ENCODE results near the gene CPEB4. TPM values are rescaled to one million over a fixed set of nuclear protein-coding genes. Genes with fewer than 3 reads are reported as not detected.
A peak's percentile ranks its signal among the peaks of the same experiment; 100 is the strongest.

CPEB4 gene
- 36.6 TPM for total RNA-seq

DNA sequence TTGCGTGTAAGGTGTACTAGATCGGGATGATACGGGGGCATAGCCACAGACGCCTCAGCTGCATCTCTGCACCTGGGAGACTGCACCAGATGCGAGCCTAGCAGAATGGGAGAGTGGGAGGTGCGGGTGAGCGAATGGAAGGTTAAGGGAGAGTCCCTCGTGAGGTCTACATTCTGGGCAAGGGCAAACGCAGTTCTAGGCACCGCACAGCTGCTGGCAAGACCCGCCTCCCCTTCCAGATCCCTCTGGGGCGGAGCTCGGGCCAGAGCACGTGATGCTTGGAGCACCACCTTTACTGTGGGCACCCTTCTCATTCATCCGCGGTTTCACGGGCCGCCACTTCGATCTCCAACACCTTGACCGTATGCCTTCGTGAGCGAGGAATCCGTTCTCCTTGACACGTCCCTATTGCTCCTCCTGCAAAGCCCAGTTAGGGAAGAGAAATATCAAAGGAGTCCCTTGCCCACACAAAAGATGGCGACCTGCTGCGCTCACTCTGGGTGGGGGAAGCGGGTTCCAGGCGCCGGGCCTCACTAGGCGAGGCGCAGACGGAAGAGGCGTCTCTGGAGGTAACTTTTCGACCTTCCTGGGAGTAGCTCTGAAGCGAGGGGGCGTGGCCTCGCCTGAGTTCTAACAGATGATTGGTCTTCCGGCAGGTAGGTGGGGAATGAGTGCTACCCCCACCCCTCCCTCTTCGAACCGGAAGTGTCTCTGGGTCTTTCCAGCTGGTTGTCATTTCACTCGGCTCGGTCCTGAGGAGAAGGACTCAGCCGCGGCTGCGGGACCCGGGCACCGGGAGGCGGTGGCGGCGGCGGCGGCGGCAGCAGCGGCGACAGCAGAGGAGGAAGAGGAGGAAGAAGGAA, at the start of gene CPEB4:
TSS of gene CPEB4 (plus strand) at position 740 of the 863 bp plus-strand sequence. CDS start 1,385 bp downstream, outside the sequence.
- peak; percentile 99 for DNase-seq

- DNase-seq, result no peak
These were observed 48.9 kb upstream of the CPEB4 start for GRCh38 chr5:173839117-173839713.

DNA sequence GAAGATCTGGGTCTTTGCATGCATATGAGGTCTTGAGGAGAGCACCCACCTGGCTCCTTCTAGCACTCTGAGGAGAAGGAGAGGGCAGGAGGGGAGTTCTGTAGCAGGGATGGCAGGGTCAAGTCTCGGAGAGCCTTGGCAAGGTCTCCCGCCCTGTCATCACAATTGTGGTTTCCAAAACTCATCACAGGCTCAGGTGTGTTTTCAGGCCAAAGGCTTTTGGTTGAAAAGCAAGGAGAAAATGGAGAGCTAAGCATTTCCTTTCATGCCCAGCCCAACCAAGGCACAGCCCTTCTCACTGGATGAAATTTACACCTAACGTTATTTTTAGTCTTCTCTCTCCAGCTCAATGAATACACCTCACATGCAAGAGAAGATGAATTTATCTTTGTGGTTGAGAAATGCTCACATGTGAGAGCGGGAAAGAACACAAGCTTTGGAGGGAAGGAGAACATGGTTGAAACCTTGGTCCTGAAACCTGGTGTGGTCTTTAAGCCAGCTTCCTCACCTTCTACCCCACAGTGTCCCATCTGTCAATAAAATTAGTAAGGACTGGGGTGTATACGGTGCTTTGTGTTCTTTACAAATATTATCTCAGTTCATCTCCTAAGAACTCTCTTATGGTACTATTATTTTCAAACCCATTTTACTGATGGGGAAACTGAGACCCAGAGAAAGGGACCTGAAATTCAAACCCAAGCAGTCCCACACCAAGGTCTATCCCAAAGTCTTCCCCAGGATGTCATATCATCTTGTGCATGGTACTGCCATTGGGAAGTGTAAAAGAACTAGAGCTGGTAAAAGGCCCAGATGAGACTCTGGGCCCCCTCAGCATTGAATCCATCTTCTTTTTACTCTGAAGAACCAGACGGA, 47.8 kb upstream of the CPEB4 start:
- no peak for DNase-seq

- no peak for DNase-seq
These were observed 46.4 kb upstream of the CPEB4 start for GRCh38 chr5:173841710-173842109.

DNA sequence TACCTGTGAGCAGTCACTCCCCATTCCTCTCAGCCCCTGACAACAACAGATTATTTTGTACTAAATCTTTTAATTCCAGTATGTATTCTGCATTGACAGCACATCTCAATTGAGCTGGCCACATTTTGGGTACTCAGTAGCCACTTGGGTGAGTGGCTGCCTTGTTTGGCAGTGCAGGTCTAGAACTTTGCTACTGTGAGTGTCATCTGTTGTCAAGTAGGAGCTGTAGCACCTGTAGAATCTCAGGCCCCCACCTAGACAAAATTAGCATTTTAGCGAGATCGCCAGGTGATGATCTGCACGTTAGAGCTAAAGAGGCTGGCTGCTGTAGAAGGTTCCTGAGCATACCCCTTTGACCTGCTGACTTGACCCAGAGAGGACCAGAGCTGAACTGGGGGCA, 44.4 kb upstream of the CPEB4 start:
- DNase-seq, result no peak

DNA sequence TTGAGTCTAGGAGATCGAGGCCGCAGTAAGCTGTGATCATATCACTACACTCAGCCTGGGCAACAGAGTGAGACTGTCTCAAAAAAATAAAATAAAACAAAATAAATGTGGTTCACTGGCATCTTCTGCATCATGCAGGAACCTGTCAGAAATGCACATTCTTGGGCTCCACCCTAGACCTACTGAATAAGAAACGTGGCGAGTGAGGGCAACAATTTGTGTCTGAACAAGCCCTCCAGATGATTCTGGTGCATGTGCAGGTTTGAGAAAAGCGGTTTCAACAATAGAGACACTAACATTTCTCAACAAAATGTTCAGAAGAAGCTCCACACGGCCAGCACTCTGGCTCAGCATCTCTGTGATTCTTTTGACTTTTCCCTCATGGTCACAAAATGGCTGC, 42.8 kb upstream of the CPEB4 start:
- no peak for DNase-seq

DNA sequence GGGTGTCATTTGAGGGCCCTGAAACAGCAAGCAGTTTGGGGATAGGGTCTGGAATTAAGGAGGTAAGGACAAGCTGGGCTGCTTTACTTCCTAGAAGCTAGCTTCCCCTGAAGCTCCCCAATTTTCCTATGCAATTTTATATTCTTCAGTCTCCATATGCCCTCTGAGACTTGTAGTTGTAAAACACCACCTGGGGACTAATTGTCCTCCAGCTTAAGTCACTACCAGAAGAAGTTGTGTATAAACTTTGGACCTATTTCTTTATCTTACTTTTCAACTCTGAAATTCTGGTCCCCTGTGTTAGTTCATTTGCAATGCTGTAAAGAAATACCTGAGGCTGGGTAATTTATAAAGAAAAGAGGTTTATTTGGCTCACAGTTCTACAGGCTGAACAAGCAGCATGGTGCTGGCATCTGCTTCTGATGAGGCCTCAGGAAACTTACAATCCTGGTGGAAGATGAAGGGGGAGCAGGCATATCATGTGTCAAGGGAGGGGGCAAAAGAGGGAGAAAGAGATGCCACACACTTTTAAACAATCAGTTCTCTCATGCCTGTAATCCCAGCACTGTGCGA, 41.1 kb upstream of the CPEB4 start:
- no peak for DNase-seq

- DNase-seq, result no peak
These were observed 39.1 kb upstream of the CPEB4 start for GRCh38 chr5:173848986-173849596.

GRCh38 chr5:173849908-173850307, 38.2 kb upstream of the CPEB4 start:
- no peak for DNase-seq

- DNase-seq, result no peak
These were observed 37.5 kb upstream of the CPEB4 start for GRCh38 chr5:173850659-173851058.

- DNase-seq, result no peak
These were observed 36.4 kb upstream of the CPEB4 start for GRCh38 chr5:173851595-173852243.

- no peak for DNase-seq
These were observed 35.3 kb upstream of the CPEB4 start for GRCh38 chr5:173852790-173853359.

DNA sequence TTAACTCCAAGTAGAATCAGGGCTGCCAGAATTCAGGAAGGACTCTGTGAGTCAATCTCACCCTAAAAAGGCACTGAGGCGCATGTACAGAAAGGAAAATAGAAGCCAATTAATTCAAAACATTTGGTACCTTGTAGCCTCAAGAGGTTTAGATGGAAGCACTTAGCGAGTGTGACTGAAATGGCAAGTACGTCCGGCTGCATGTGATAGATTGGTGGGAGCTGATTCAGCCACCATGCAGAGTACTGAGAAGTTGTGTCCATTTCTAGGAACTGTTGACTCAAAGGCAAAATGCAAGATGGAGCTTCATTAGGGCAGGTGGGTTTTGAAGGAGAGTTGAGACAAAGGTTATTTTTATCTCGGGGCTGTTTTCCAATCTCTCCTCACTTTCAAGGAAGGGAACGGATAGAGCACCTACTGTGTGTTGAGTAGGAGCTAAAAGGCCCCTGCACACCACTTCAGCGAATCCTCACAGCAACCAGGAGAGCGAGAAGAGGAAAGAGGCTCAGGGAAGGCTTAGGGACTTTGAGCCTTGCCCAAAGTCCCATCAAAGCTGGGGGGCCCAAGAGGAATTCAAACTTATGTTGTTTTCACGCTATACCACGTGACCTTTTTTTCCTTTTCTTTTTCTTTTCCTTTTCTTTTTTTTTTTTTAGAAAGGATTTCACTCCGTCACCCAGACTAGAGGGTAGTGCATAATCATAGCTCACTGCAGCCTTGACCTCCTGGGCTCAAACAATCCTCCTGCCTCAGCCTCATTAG, 34.6 kb upstream of the CPEB4 start:
- DNase-seq, result no peak

DNA sequence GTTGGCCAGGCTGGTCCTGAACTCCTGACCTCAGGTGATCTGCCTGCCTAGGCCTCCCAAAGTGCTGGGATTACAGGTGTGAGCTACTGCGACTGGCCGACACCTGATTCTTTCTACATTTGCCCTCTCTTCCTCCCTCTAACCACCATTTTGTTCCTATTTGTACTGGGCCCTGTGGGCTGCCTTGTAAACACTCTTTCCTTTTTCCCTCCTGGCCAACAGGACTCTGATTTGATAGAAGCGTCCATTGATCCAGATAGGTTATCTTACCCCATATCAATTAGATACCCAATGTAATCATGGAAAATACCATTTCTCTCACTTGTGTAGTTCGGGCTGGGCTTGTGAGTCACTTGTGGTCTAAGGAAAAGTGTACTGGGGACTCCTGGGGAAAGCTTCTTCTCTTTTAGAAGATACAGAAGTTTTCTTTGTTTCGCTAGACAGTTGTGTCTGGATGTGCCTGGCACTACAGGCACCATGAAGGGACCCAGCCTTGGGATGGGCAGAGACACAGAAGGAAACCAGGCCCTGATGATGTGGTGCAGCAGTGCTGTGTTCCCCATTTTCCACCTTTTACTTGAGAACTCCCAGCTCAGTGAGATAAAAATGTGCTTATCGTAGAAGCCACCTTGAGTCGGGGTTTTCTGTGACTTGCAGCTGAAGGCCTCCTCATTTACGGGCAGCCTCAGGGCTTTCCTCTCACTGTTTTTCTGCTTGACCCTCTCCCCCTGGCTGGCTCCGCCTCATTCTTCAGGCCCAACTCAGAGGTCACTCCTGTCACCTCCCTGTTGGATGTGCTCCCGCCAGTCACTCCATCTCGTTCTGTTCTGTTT, 32.8 kb upstream of the CPEB4 start:
- DNase-seq, result no peak

GRCh38 chr5:173855995-173856656, 32.0 kb upstream of the CPEB4 start:
- DNase-seq, result no peak

- DNase-seq, result no peak
These were observed 30.9 kb upstream of the CPEB4 start for GRCh38 chr5:173857234-173857633.

GRCh38 chr5:173858021-173858669, 30.0 kb upstream of the CPEB4 start:
- DNase-seq, result no peak
